GM19397 (cell line): ENCODE results near the gene RHOT2.

ENCODE experiments used
- ATAC-seq: cut with Tn5 transposase; IDR thresholded peaks from one replicate; pipeline ENCODE4 v1.9.1; 2021; ENCODE audit warnings: mild to moderate bottlenecking, moderate library complexity; ENCODE audit not compliant: unreplicated experiment

The RHOT2 gene

GRCh38 chr16:647173-647902 lies 20.6 kb upstream of the RHOT2 start:
- no peak for ATAC-seq

GRCh38 chr16:648071-648780 lies 19.7 kb upstream of the RHOT2 start:
- ATAC-seq, result no peak

- ATAC-seq, result peak; percentile 69
Measured at GRCh38 chr16:648781-649589, 18.9 kb upstream of the RHOT2 start, which contains the start of gene WDR90. Gene WDR90 (plus strand): TSS chr16:649365. CDS start chr16:649417, 52 bp downstream.

- peak; percentile 11 for ATAC-seq
Measured at GRCh38 chr16:649631-650030, 18.3 kb upstream of the RHOT2 start.

- no peak for ATAC-seq
Measured at GRCh38 chr16:651844-652243, 16.1 kb upstream of the RHOT2 start.

GRCh38 chr16:652454-653305 lies 15.3 kb upstream of the RHOT2 start:
- no peak for ATAC-seq

- no peak for ATAC-seq
Measured at GRCh38 chr16:654034-654433, 13.9 kb upstream of the RHOT2 start.

GRCh38 chr16:657487-657886 lies 10.4 kb upstream of the RHOT2 start:
- ATAC-seq, result no peak

GRCh38 chr16:658679-659571 lies 9.0 kb upstream of the RHOT2 start:
- ATAC-seq, result no peak

- no peak for ATAC-seq
Measured at GRCh38 chr16:659618-660017, 8.3 kb upstream of the RHOT2 start.

- no peak for ATAC-seq
Measured at GRCh38 chr16:660132-660458, 7.8 kb upstream of the RHOT2 start.

GRCh38 chr16:660459-661183 lies 7.3 kb upstream of the RHOT2 start:
- no peak for ATAC-seq

- ATAC-seq, result no peak
Measured at GRCh38 chr16:661184-661821, 6.6 kb upstream of the RHOT2 start.

- ATAC-seq, result no peak
Measured at GRCh38 chr16:662095-662494, 5.8 kb upstream of the RHOT2 start.

GRCh38 chr16:662597-662996 lies 5.3 kb upstream of the RHOT2 start:
- ATAC-seq, result no peak

- ATAC-seq, result no peak
Measured at GRCh38 chr16:666572-666971, 1.4 kb upstream of the RHOT2 start.

- ATAC-seq, result no peak
Measured at GRCh38 chr16:667113-667779, 686 bp upstream of the RHOT2 start.

GRCh38 chr16:668519-669171 lies 713 bp downstream of the RHOT2 start:
- ATAC-seq, result no peak
